ENCODE measurements around the gene CRAMP1.

Gene CRAMP1

GRCh38 chr16:1639282-1639681 lies 27.1 kb downstream of the CRAMP1 start:
- TF ChIP-seq CTCF (IDR thresholded peaks at IDR 0.05; ENCODE audit: low read depth, low read length, missing control alignments): no peak
- no peak overlapping the region for H3K4me3 ChIP-seq (replicated peaks; ENCODE audit: low read depth, low read length)
- no peak for DNase-seq (ENCODE audit: extremely low read depth, low read depth)

DNA sequence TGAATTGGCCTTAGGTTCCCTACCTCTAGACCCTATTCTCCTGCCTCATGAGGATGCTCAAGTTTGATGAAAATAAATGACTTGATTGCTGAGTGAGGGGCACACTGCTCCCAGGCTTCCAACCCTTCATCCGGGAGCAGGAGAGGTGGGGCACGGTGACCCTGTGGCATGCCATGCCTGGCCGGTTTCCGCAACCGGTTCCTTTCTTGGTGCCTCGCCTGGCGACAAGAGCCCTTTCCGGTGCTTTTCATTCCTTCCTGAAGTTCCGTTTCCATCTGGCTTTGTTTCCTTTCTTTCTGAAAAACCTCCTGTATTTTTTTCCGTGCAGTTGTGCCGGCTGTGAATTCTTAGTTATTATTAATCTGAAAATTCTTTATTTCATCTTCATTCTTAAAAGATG lies 27.7 kb downstream of the CRAMP1 start:
- H3K4me3 ChIP-seq (replicated peaks; ENCODE audit: low read depth, low read length): no peak overlapping the region
- no peak for DNase-seq (ENCODE audit: extremely low read depth, low read depth)
- TF ChIP-seq CTCF (IDR thresholded peaks at IDR 0.05; ENCODE audit: low read depth, low read length, missing control alignments): no peak

GRCh38 chr16:1640261-1640941 lies 28.2 kb downstream of the CRAMP1 start:
- TF ChIP-seq CTCF (IDR thresholded peaks at IDR 0.05; ENCODE audit: low read depth, low read length, missing control alignments): no peak
- no peak overlapping the region for H3K4me3 ChIP-seq (replicated peaks; ENCODE audit: low read depth, low read length)
- DNase-seq (ENCODE audit: extremely low read depth, low read depth): no peak

- H3K4me3 ChIP-seq (replicated peaks; ENCODE audit: low read depth, low read length): no peak overlapping the region
- TF ChIP-seq CTCF (IDR thresholded peaks at IDR 0.05; ENCODE audit: low read depth, low read length, missing control alignments): no peak
- no peak for DNase-seq (ENCODE audit: extremely low read depth, low read depth)
These were observed 29.1 kb downstream of the CRAMP1 start for GRCh38 chr16:1641261-1641660.

- no peak overlapping the region for H3K4me3 ChIP-seq (replicated peaks; ENCODE audit: low read depth, low read length)
- TF ChIP-seq CTCF (IDR thresholded peaks at IDR 0.05; ENCODE audit: low read depth, low read length, missing control alignments): no peak
- no peak for DNase-seq (ENCODE audit: extremely low read depth, low read depth)
These were observed 30.0 kb downstream of the CRAMP1 start for GRCh38 chr16:1642148-1642547.

- DNase-seq (ENCODE audit: extremely low read depth, low read depth): no peak
These were observed 30.6 kb downstream of the CRAMP1 start for GRCh38 chr16:1642753-1643152.

More at GRCh38 chr16:1642753-1643152, 30.6 kb downstream of the CRAMP1 start:
- TF ChIP-seq CTCF (IDR thresholded peaks at IDR 0.05; ENCODE audit: low read depth, low read length, missing control alignments): no peak
- no peak overlapping the region for H3K4me3 ChIP-seq (replicated peaks; ENCODE audit: low read depth, low read length)

Data from HFF-Myc (cell line).